ENCODE measurements around the gene SPAG9.
"Not testable (repeated sequence)": the region's sequence is repeated elsewhere in the genome, so short reads cannot be mapped to it uniquely, and the experiment has no call there.

Gene SPAG9

GRCh38 chr17:51149163-51149562, 28.5 kb upstream of the SPAG9 start:
- no peak for DNase-seq (ENCODE audit: low spot score in 2 of 2)
- H3K4me3 Mint-ChIP-seq: no peak overlapping the region
- H3K36me3 Mint-ChIP-seq: peaks cover 5% of the 10 kb centered on the region
- no peak for ATAC-seq
- H3K4me1 Mint-ChIP-seq: peaks cover 22% of the 10 kb centered on the region
- no peaks in the 10 kb centered on the region for H3K9me3 Mint-ChIP-seq
- H3K27ac Mint-ChIP-seq: no peak overlapping the region

- Mint-ChIP-seq H3K4me1 (peaks cover 22% of the 10 kb centered on the region), H3K9me3 (no peaks in the 10 kb centered on the region), H3K4me3 (peak overlapping the region; percentile 64), H3K36me3 (peaks cover 5% of the 10 kb centered on the region), H3K27ac (peak overlapping the region; percentile 97)
- ATAC-seq (peak; percentile 76), DNase-seq (ENCODE audit: low spot score in 2 of 2) (no peak)
Observed at GRCh38 chr17:51147650-51148049, 27.0 kb upstream of the SPAG9 start.

- Mint-ChIP-seq H3K27ac (no peak overlapping the region), H3K4me3 (no peak overlapping the region), H3K9me3 (no peaks in the 10 kb centered on the region), H3K36me3 (peaks cover 5% of the 10 kb centered on the region), H3K4me1 (peaks cover 22% of the 10 kb centered on the region)
- DNase-seq (ENCODE audit: low spot score in 2 of 2) (no peak), ATAC-seq (no peak)
Observed at GRCh38 chr17:51144266-51145022, 23.8 kb upstream of the SPAG9 start.

- DNase-seq (ENCODE audit: low spot score in 2 of 2) (no peak), ATAC-seq (no peak)
- peaks cover 2% of the 10 kb centered on the region for H3K36me3 Mint-ChIP-seq
- peaks cover 17% of the 10 kb centered on the region for H3K4me1 Mint-ChIP-seq
- no peak overlapping the region for H3K27ac Mint-ChIP-seq
- no peak overlapping the region for H3K4me3 Mint-ChIP-seq
- H3K9me3 Mint-ChIP-seq: no peaks in the 10 kb centered on the region
Observed at GRCh38 chr17:51142597-51142996, 21.9 kb upstream of the SPAG9 start.

GRCh38 chr17:51135956-51136355, 15.3 kb upstream of the SPAG9 start:
- ATAC-seq (no peak), DNase-seq (ENCODE audit: low spot score in 2 of 2) (no peak)
- Mint-ChIP-seq H3K9me3 (no peaks in the 10 kb centered on the region), H3K27ac (no peak overlapping the region), H3K4me1 (peaks cover 13% of the 10 kb centered on the region), H3K36me3 (no peaks in the 10 kb centered on the region), H3K4me3 (no peak overlapping the region)

- Mint-ChIP-seq H3K36me3 (no peaks in the 10 kb centered on the region), H3K27ac (no peak overlapping the region), H3K4me1 (peaks cover 13% of the 10 kb centered on the region), H3K4me3 (no peak overlapping the region), H3K9me3 (no peaks in the 10 kb centered on the region)
- DNase-seq (ENCODE audit: low spot score in 2 of 2) (no peak), ATAC-seq (no peak)
Observed at GRCh38 chr17:51133365-51133764, 12.7 kb upstream of the SPAG9 start.

- no peak for DNase-seq (ENCODE audit: low spot score in 2 of 2)
- no peak overlapping the region for H3K27ac Mint-ChIP-seq
- no peak overlapping the region for H3K4me3 Mint-ChIP-seq
- H3K36me3 Mint-ChIP-seq: no peaks in the 10 kb centered on the region
- H3K9me3 Mint-ChIP-seq: no peaks in the 10 kb centered on the region
- H3K4me1 Mint-ChIP-seq: peaks cover 13% of the 10 kb centered on the region
- peak; percentile 75 for ATAC-seq
Observed at GRCh38 chr17:51132964-51133319, 12.3 kb upstream of the SPAG9 start.

GRCh38 chr17:51128076-51128475, 7.4 kb upstream of the SPAG9 start:
- Mint-ChIP-seq H3K9me3 (no peaks in the 10 kb centered on the region), H3K36me3 (no peaks in the 10 kb centered on the region), H3K27ac (no peak overlapping the region), H3K4me1 (peaks cover 8% of the 10 kb centered on the region), H3K4me3 (no peak overlapping the region)
- no peak for DNase-seq (ENCODE audit: low spot score in 2 of 2)
- peak; percentile 43 for ATAC-seq

GRCh38 chr17:51124640-51125503, 4.2 kb upstream of the SPAG9 start:
- no peak for ATAC-seq

GRCh38 chr17:51122473-51123115, 1.9 kb upstream of the SPAG9 start:
- Mint-ChIP-seq H3K36me3 (peaks cover 22% of the 10 kb centered on the region), H3K27ac (peak overlapping the region; percentile 97), H3K4me3 (peak overlapping the region; percentile 91), H3K4me1 (peaks cover 38% of the 10 kb centered on the region)
- ATAC-seq; DNase-seq (ENCODE audit: low spot score in 2 of 2); H3K9me3 Mint-ChIP-seq: not testable (repeated sequence)

More at GRCh38 chr17:51124640-51125503, 4.2 kb upstream of the SPAG9 start:
- Mint-ChIP-seq H3K4me1 (peaks cover 17% of the 10 kb centered on the region), H3K9me3 (no peaks in the 10 kb centered on the region), H3K4me3 (no peak overlapping the region), H3K27ac (no peak overlapping the region), H3K36me3 (peaks cover 14% of the 10 kb centered on the region)
- no peak for DNase-seq (ENCODE audit: low spot score in 2 of 2)

GRCh38 chr17:51121620-51122472, 1.2 kb upstream of the SPAG9 start:
- peaks cover 27% of the 10 kb centered on the region for H3K36me3 Mint-ChIP-seq
- ATAC-seq (peak; percentile 72), DNase-seq (ENCODE audit: low spot score in 2 of 2) (peak; percentile 66 to 90)
- H3K4me1 Mint-ChIP-seq: peaks cover 45% of the 10 kb centered on the region
- no peaks in the 10 kb centered on the region for H3K9me3 Mint-ChIP-seq
- H3K4me3 Mint-ChIP-seq: peak overlapping the region; percentile 91
- H3K27ac Mint-ChIP-seq: peak overlapping the region; percentile 97

GRCh38 chr17:51120357-51120738, 320 bp downstream of the SPAG9 start:
- ATAC-seq: peak; percentile 76
- Mint-ChIP-seq H3K4me3 (peak overlapping the region; percentile 91), H3K9me3 (no peaks in the 10 kb centered on the region), H3K4me1 (peaks cover 53% of the 10 kb centered on the region), H3K27ac (peak overlapping the region; percentile 97), H3K36me3 (peaks cover 29% of the 10 kb centered on the region)
- no peak for DNase-seq (ENCODE audit: low spot score in 2 of 2)

- peak overlapping the region; percentile 97 for H3K27ac Mint-ChIP-seq
- peak overlapping the region; percentile 91 for H3K4me3 Mint-ChIP-seq
- peaks cover 59% of the 10 kb centered on the region for H3K4me1 Mint-ChIP-seq
- H3K9me3 Mint-ChIP-seq: no peaks in the 10 kb centered on the region
- H3K36me3 Mint-ChIP-seq: peaks cover 36% of the 10 kb centered on the region
- DNase-seq (ENCODE audit: low spot score in 2 of 2): peak; percentile 37 to 81
- ATAC-seq: peak; percentile 33
Observed at GRCh38 chr17:51119415-51120356, 982 bp downstream of the SPAG9 start.
